Natural killer cell (primary cell): Measurements from ENCODE around the gene SLC38A11. TPM values are rescaled to one million over a fixed set of nuclear protein-coding genes. Genes with fewer than 3 reads are reported as not detected.
"Not testable (repeated sequence)": the region's sequence is repeated elsewhere in the genome, so short reads cannot be mapped to it uniquely, and the experiment has no call there.

Experiments
- ATAC-seq, 3 donors: fragments of 150-1000 bp in 2 of 3; fragments of 200-7000 bp in 1 of 3; cut with Tn5 transposase; 1 replicate in 1 of 3; 2 replicates in 2 of 3; pipeline ENCODE4 v1.10.0; 2021; ENCODE audit warnings: mild to moderate bottlenecking in 2 of 3, moderate library complexity in 2 of 3
- DNase-seq, 2 donors: peaks; one replicate each; pipeline versions ENCODE4 v3.0.0 to v3.0.0-alpha.2; 2013 to 2021; ENCODE audit warnings: mixed read lengths in 1 of 2
- H3K27ac ChIP-seq: one replicate; pipeline ENCODE4 v1.5.1; 2013; ENCODE audit warnings: mild to moderate bottlenecking, low read length
- H3K27me3 ChIP-seq: one replicate; pipeline ENCODE4 v1.6.1; 2013; ENCODE audit warnings: low read length; ENCODE audit not compliant: control insufficient read depth, insufficient read depth
- H3K36me3 ChIP-seq: one replicate; pipeline ENCODE4 v1.6.1; 2013; ENCODE audit warnings: low read length; ENCODE audit not compliant: control insufficient read depth, insufficient read depth
- H3K4me1 ChIP-seq: one replicate; pipeline ENCODE4 v1.6.1; 2013; ENCODE audit warnings: low read length; ENCODE audit not compliant: control insufficient read depth, insufficient read depth
- H3K4me3 ChIP-seq: one replicate; pipeline ENCODE4 v1.5.1; 2013; ENCODE audit warnings: low read length
- H3K9me3 ChIP-seq: one replicate; pipeline ENCODE4 v1.6.1; 2013; ENCODE audit warnings: low read length; ENCODE audit not compliant: control insufficient read depth, insufficient read depth
- H3K27ac Mint-ChIP-seq, 2 donors: one replicate each; pipeline ENCODE4 v1.8.0; 2022; ENCODE audit warnings: mild to moderate bottlenecking in 2 of 2, mixed read lengths in 2 of 2, moderate library complexity in 1 of 2
- H3K27me3 Mint-ChIP-seq, 2 donors: one replicate each; pipeline ENCODE4 v1.8.0; 2022; ENCODE audit warnings: low read depth in 2 of 2, mixed read lengths in 2 of 2
- H3K36me3 Mint-ChIP-seq: one replicate; pipeline ENCODE4 v1.8.0; 2022; ENCODE audit warnings: mixed read lengths
- H3K4me1 Mint-ChIP-seq, 2 donors: one replicate each; pipeline ENCODE4 v1.8.0; 2022; ENCODE audit warnings: mixed read lengths in 2 of 2
- H3K4me3 Mint-ChIP-seq: one replicate; pipeline ENCODE4 v1.8.0; 2022; ENCODE audit warnings: mild to moderate bottlenecking, moderate library complexity, mixed read lengths
- H3K9me3 Mint-ChIP-seq, 2 donors: one replicate each; pipeline ENCODE4 v1.8.0; 2022; ENCODE audit warnings: mixed read lengths in 2 of 2
- WGBS: methylation state at CpG from one replicate; pipeline ENCODE4 v1.1.7; 2013; ENCODE audit warnings: missing lambda C conversion rate; ENCODE audit not compliant: insufficient coverage; 5-methylcytosine and 5-hydroxymethylcytosine counted together
- intact Hi-C: fragments of 100-400 bp; cut with micrococcal nuclease; formaldehyde crosslinking; loops from one replicate; pipeline ENCODE4 v1.14.2; 2022
- total RNA-seq, 4 donors: library from RNA; stranded (reverse); fragments of 120-200 nt in 1 of 4; gene quantifications; one replicate each; pipeline versions ENCODE4 v1.2.3 to v1.2.4, GENCODE V29; 2013 to 2022
- TF ChIP-seq, protein P1 (sequence below): fragments of 200-600 bp; IDR thresholded peaks from one replicate; pipeline ENCODE4 v1.8.0; 2022; ENCODE audit warnings: antibody characterized with exemption

The SLC38A11 gene
- total RNA-seq, 3 donors from 2014 or later (not counting 1 experiment from before 2014, with no cell fraction given): 0.66 TPM; not detected in 2

DNA sequence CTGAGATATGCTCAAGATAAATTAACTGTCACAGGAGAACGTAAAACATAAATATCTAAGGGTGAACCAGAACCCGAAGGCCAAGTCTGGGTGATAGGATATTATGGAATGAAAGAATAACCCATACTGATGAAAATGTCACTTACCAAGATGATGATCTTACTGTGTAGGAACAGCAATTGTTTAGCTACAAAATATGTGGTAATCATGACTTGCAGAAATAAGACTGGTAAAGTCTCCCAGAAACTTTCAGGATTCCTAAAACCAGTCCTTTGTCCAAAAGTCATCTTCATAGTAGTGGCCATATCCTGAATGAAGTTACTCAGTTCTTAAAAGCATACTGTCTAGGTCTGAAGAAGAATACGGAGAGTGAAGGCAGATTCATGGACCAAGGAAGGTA, 30.7 kb upstream of the SLC38A11 start:
- H3K9me3 ChIP-seq, H3K4me3 Mint-ChIP-seq, ATAC-seq, H3K27me3 Mint-ChIP-seq, H3K4me1 ChIP-seq, DNase-seq, intact Hi-C loops, H3K27me3 ChIP-seq, H3K36me3 Mint-ChIP-seq, H3K36me3 ChIP-seq, H3K27ac ChIP-seq, H3K9me3 Mint-ChIP-seq, H3K27ac Mint-ChIP-seq, H3K4me3 ChIP-seq: not testable (repeated sequence)
- 90% methylated on average over 1 of the region's 3 CpGs for WGBS
- H3K4me1 Mint-ChIP-seq: peaks cover 22 to 24% of the 10 kb centered on the region in 2 donors

DNA sequence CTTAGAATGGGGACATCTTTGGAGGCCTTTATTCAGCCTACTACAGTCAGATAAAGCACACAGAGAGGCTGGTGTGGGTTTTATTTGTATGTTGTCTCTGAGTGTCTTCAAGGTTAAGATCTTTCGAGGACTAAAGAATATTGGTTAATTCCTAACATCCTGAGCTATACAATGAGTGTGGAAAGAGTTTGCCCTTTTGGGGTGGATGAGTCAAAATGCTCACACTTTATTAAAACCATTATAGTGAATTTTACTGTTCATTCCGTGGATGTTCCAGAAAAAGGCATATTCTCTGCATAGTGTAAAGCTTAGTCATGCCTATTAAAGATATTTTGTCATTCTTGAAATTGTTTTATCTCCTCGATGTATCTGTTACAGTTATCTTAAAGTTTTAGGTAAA, 29.1 kb upstream of the SLC38A11 start:
- no peaks in the 10 kb centered on the region for H3K9me3 Mint-ChIP-seq
- H3K9me3 ChIP-seq: no peaks in the 10 kb centered on the region
- H3K4me1 Mint-ChIP-seq: peaks cover 14% of the 10 kb centered on the region in 2 donors
- H3K36me3 ChIP-seq: no peaks in the 10 kb centered on the region
- no peaks in the 10 kb centered on the region for H3K36me3 Mint-ChIP-seq
- WGBS: no CpG with 5 or more reads among the region's 3 CpGs
- H3K4me3 Mint-ChIP-seq: no peak overlapping the region
- no peaks in the 10 kb centered on the region for H3K27me3 ChIP-seq
- no peak for DNase-seq
- TF ChIP-seq, protein P1, sequence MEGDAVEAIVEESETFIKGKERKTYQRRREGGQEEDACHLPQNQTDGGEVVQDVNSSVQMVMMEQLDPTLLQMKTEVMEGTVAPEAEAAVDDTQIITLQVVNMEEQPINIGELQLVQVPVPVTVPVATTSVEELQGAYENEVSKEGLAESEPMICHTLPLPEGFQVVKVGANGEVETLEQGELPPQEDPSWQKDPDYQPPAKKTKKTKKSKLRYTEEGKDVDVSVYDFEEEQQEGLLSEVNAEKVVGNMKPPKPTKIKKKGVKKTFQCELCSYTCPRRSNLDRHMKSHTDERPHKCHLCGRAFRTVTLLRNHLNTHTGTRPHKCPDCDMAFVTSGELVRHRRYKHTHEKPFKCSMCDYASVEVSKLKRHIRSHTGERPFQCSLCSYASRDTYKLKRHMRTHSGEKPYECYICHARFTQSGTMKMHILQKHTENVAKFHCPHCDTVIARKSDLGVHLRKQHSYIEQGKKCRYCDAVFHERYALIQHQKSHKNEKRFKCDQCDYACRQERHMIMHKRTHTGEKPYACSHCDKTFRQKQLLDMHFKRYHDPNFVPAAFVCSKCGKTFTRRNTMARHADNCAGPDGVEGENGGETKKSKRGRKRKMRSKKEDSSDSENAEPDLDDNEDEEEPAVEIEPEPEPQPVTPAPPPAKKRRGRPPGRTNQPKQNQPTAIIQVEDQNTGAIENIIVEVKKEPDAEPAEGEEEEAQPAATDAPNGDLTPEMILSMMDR: no peak
- intact Hi-C loops: no loop called here
- H3K27ac Mint-ChIP-seq: no peak overlapping the region
- no peak overlapping the region for H3K27ac ChIP-seq
- no peak overlapping the region for H3K4me3 ChIP-seq
- H3K4me1 ChIP-seq: no peaks in the 10 kb centered on the region
- peaks cover 0 to 2% of the 10 kb centered on the region in 2 donors for H3K27me3 Mint-ChIP-seq
- ATAC-seq: no peak

DNA sequence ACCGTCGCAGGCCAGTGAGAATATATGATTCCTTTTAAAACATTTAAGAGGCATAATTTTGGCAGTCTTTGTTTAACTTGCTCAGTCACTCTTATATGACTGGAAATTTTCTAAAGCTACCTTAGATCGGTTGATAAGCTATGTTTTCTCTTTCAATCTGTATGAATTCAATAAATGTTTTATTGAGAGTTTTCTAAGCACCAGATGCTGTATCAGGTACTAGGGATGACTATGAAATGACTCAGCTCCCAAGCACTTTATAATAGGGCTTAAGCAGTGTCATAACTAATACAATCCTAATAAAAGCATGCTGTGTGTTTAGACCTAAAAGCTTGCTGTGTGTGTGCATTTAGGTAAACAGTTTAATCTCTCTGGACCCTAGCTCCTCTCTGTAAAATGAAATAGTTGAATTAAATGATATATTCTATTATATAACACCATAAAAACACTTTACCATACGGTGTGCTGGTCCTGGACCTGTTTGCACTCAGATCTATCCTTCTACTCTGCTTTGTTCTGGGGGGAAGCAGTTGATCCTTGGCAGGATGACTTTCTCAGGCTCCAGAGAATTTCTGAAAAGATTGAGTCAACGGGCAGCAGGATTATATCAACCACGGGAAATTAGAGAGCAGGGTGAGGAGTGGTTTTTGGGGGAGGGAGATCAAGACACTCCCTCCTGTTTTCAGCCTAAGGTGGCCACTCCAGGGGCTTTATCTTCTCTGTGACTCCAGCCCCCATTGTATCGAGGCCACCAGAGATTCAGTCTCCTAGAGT, 26.1 kb upstream of the SLC38A11 start:
- Histone ChIP-seq H3K36me3 (no peaks in the 10 kb centered on the region), H3K4me3 (no peak overlapping the region), H3K4me1 (peaks cover 8% of the 10 kb centered on the region), H3K27me3 (no peaks in the 10 kb centered on the region), H3K9me3 (no peaks in the 10 kb centered on the region), H3K27ac (no peak overlapping the region)
- ATAC-seq (no peak), DNase-seq (no peak)
- Mint-ChIP-seq H3K27ac (no peak overlapping the region), H3K4me1 (peaks cover 18 to 20% of the 10 kb centered on the region in 2 donors), H3K4me3 (no peak overlapping the region), H3K9me3 (no peaks in the 10 kb centered on the region), H3K27me3 (peaks cover 0 to 2% of the 10 kb centered on the region in 2 donors), H3K36me3 (peaks cover 5% of the 10 kb centered on the region)
- TF ChIP-seq, protein P1: no peak
- 83% methylated on average over 6 of the region's 7 CpGs for WGBS
- intact Hi-C loops: no loop called here

DNA sequence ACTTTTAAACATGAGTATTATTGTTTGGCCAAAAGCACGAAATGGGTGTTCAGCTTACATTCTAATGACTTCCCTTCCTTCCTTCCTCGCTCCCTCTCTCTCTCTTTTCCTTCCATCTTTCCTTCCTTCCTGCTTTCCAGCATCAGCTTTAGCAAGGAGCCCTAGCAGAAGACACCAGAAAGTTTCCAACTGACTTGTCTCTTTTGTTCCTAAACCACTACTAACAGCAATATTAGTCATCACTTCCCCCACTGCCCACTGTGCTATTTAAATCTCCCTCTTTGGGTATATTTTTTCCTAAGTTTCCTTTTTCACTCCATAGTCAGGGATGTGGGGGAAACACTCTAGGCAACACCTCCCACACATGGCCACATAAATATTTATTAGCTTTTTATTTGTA, 25.4 kb upstream of the SLC38A11 start:
- peaks cover 18 to 20% of the 10 kb centered on the region in 2 donors for H3K4me1 Mint-ChIP-seq
- H3K4me3 ChIP-seq, DNase-seq, H3K36me3 Mint-ChIP-seq, ATAC-seq, H3K27ac ChIP-seq, H3K4me3 Mint-ChIP-seq, H3K9me3 ChIP-seq, intact Hi-C loops, H3K27me3 ChIP-seq, H3K9me3 Mint-ChIP-seq, H3K4me1 ChIP-seq, H3K36me3 ChIP-seq, H3K27me3 Mint-ChIP-seq, H3K27ac Mint-ChIP-seq: not testable (repeated sequence)
- WGBS: 83% methylated on average over 2 of the region's 2 CpGs
